HCT116 (cell line): Measurements from ENCODE around the gene CNTF. TPM values are rescaled to one million over a fixed set of nuclear protein-coding genes. Genes with fewer than 3 reads are reported as not detected.

Experiments
- ATAC-seq: fragments of 200-7000 bp; cut with Tn5 transposase; 2 replicates; pipeline ENCODE4 v1.9.1; 2020; ENCODE audit warnings: mild to moderate bottlenecking, moderate library complexity
- BruUV-seq: library from RNA; stranded (reverse); fragments of 400-500 nt; replicated peaks from 2 replicates; lab custom pipeline; 2021; lab: Mats Ljungman, UMichigan
- CTCF ChIA-PET: fragments of 300-600 bp; sonication (Branson Sonifier 250); formaldehyde crosslinking; loops from one replicate; lab custom pipeline; 2021; ENCODE audit warnings: antibody characterized with exemption; lab: Charles Lee
- POLR2A ChIA-PET: fragments of 300-600, 350-600 bp; sonication (Branson Sonifier 250); formaldehyde crosslinking; loops from one replicate; lab custom pipeline; 2021; ENCODE audit warnings: antibody characterized with exemption; lab: Charles Lee
- RAD21 ChIA-PET, 2 experiments: fragments of 300-600 bp; sonication (Branson Sonifier 250); formaldehyde crosslinking; loops; one replicate each; lab custom pipeline; 2023; ENCODE audit warnings: low total read pairs in 2 of 2; ENCODE audit not compliant: uncharacterized antibody in 2 of 2, unreplicated experiment in 2 of 2, low non-redundant PET in 1 of 2; lab: Charles Lee
- DNase-seq: peaks from one replicate; pipeline ENCODE4 v3.0.0-alpha.2; 2010; ENCODE audit warnings: low read depth, low spot score
- H2AFZ ChIP-seq: fragments of 200-600 bp; shearing (Covaris generic), sonication (generic); 2 replicates; pipeline ENCODE4 v1.6.1; 2017; ENCODE audit warnings: low read depth, mixed run types, mixed read lengths, antibody characterized with exemption, low read length; ENCODE audit not compliant: poor library complexity, severe bottlenecking
- H3K27ac ChIP-seq: 2 replicates; pipeline ENCODE4 v1.5.1; 2012; ENCODE audit warnings: low read depth, low read length
- H3K27me3 ChIP-seq: fragments of 200-600 bp; sonication (generic); 2 replicates; pipeline ENCODE4 v1.6.1; 2016; ENCODE audit warnings: mixed run types, low read length, mixed read lengths; ENCODE audit not compliant: insufficient read depth
- H3K36me3 ChIP-seq, 2 experiments: fragments of 200-500 bp in 1 of 2; fragments of 200-600 bp in 1 of 2; sonication (Bioruptor generic) in 1 of 2; sonication (generic) in 1 of 2; 2 replicates each; pipeline versions ENCODE4 v1.5.1 to v1.6.1; 2014 to 2016; ENCODE audit warnings: low read length in 2 of 2, inconsistent platforms in 1 of 2, mixed read lengths in 1 of 2, mixed run types in 1 of 2; ENCODE audit not compliant: insufficient read depth in 2 of 2, control insufficient read depth in 1 of 2
- H3K4me1 ChIP-seq, 2 experiments: fragments of 200-600 bp in 1 of 2; sonication (generic) in 1 of 2; 2 replicates each; pipeline versions ENCODE4 v1.5.1 to v1.6.1; 2012 to 2017; ENCODE audit warnings: low read length in 2 of 2, inconsistent platforms in 1 of 2, mild to moderate bottlenecking in 1 of 2, mixed read lengths in 1 of 2, mixed run types in 1 of 2, moderate library complexity in 1 of 2; ENCODE audit not compliant: insufficient read depth in 2 of 2, control insufficient read depth in 1 of 2
- H3K4me2 ChIP-seq: fragments of 200-600 bp; sonication (generic); 2 replicates; pipeline ENCODE4 v1.6.1; 2017; ENCODE audit warnings: mixed run types, low read length, mixed read lengths
- H3K4me3 ChIP-seq, 2 experiments: fragments of 200-600 bp in 1 of 2; sonication (generic) in 1 of 2; replicated peaks in 1 of 2; 2 replicates each; pipeline ENCODE4 v1.5.1; 2011 to 2016; ENCODE audit warnings: low read length in 2 of 2, control low read depth in 1 of 2, low read depth in 1 of 2, mild to moderate bottlenecking in 1 of 2, mixed read lengths in 1 of 2, mixed run types in 1 of 2
- H3K79me2 ChIP-seq: fragments of 200-600 bp; sonication (generic); 2 replicates; pipeline ENCODE4 v1.6.1; 2017; ENCODE audit warnings: mild to moderate bottlenecking, mixed run types, low read length, moderate library complexity, mixed read lengths; ENCODE audit not compliant: insufficient read depth
- H3K9ac ChIP-seq: fragments of 200-600 bp; sonication (generic); 2 replicates; pipeline ENCODE4 v1.6.1; 2016; ENCODE audit warnings: low read length, mixed read lengths
- H3K9me2 ChIP-seq: fragments of 200-600 bp; sonication (generic), shearing (Covaris generic); 2 replicates; pipeline ENCODE4 v1.6.1; 2017; ENCODE audit warnings: mixed run types, mild to moderate bottlenecking, moderate library complexity; ENCODE audit not compliant: insufficient read depth
- H3K9me3 ChIP-seq, 2 experiments: fragments of 200-500 bp in 1 of 2; fragments of 200-600 bp in 1 of 2; sonication (Bioruptor generic) in 1 of 2; sonication (generic) in 1 of 2; 2 replicates each; pipeline ENCODE4 v1.6.1; 2014 to 2017; ENCODE audit warnings: low read length in 2 of 2, mixed read lengths in 2 of 2, inconsistent platforms in 1 of 2, low read depth in 1 of 2, mild to moderate bottlenecking in 1 of 2, mixed run types in 1 of 2, moderate library complexity in 1 of 2; ENCODE audit not compliant: control insufficient read depth in 1 of 2, insufficient read depth in 1 of 2
- H4K20me1 ChIP-seq: fragments of 200-600 bp; sonication (generic), shearing (Covaris generic); 2 replicates; pipeline ENCODE4 v1.6.1; 2017; ENCODE audit warnings: mixed run types, mild to moderate bottlenecking, moderate library complexity; ENCODE audit not compliant: insufficient read depth
- ATF3 ChIP-seq: IDR thresholded peaks from 2 replicates; pipeline ENCODE4 v1.6.1; 2012
- CBX3 ChIP-seq: IDR thresholded peaks from 2 replicates; pipeline ENCODE4 v1.6.1; 2012; ENCODE audit warnings: low read depth
- CEBPB ChIP-seq: IDR thresholded peaks from 2 replicates; pipeline ENCODE4 v1.6.1; 2012; ENCODE audit warnings: low read depth
- EGR1 ChIP-seq: IDR thresholded peaks from 2 replicates; pipeline ENCODE4 v1.6.1; 2012; ENCODE audit warnings: low read depth
- ELF1 ChIP-seq: IDR thresholded peaks from 2 replicates; pipeline ENCODE4 v1.6.1; 2012; ENCODE audit warnings: low read depth, borderline replicate concordance
- FOSL1 ChIP-seq: IDR thresholded peaks from 2 replicates; pipeline ENCODE4 v1.6.1; 2012; ENCODE audit warnings: low read depth
- JUND ChIP-seq: IDR thresholded peaks from 2 replicates; pipeline ENCODE4 v1.6.1; 2012
- POLR2AphosphoS5 ChIP-seq: IDR thresholded peaks from 2 replicates; pipeline ENCODE4 v1.6.1; 2011; ENCODE audit warnings: mild to moderate bottlenecking, low read depth, low read length, moderate library complexity
- RAD21 ChIP-seq: IDR thresholded peaks from 2 replicates; pipeline ENCODE4 v1.6.1; 2012; ENCODE audit warnings: low read depth, mild to moderate bottlenecking
- SIN3A ChIP-seq: IDR thresholded peaks from 2 replicates; pipeline ENCODE4 v1.6.1; 2012; ENCODE audit warnings: low read depth
- SP1 ChIP-seq: IDR thresholded peaks from 2 replicates; pipeline ENCODE4 v1.6.1; 2012; ENCODE audit warnings: low read depth
- SRF ChIP-seq: IDR thresholded peaks from 2 replicates; pipeline ENCODE4 v1.6.1; 2012; ENCODE audit warnings: low read depth
- TCF7L2 ChIP-seq: IDR thresholded peaks from 2 replicates; pipeline ENCODE4 v1.7.0; 2011; ENCODE audit warnings: borderline replicate concordance, inconsistent platforms; ENCODE audit not compliant: insufficient read depth, insufficient read length; ENCODE audit errors: extremely low read depth
- ZFX ChIP-seq: fragments of 450-650 bp; IDR thresholded peaks from 2 replicates; pipeline ENCODE4 v1.6.1; 2017
- intact Hi-C: fragments of 100-400 bp; cut with micrococcal nuclease; formaldehyde crosslinking; loops from 2 replicates; pipeline ENCODE4 v1.10.0; 2022
- total RNA-seq: library from RNA; stranded (reverse); gene quantifications from one replicate; pipeline ENCODE4 v1.2.1, GENCODE V29; 2021; ENCODE audit not compliant: unreplicated experiment
- TF ChIP-seq, protein P1 (sequence below): IDR thresholded peaks from 2 replicates; pipeline ENCODE4 v1.6.1; 2012
- TF ChIP-seq, protein P2 (sequence below): IDR thresholded peaks from 2 replicates; pipeline ENCODE4 v1.6.1; 2011; ENCODE audit warnings: mild to moderate bottlenecking, low read length, moderate library complexity; ENCODE audit not compliant: insufficient replicate concordance; ENCODE audit errors: extremely low read depth
- TF ChIP-seq, protein P3 (sequence below): IDR thresholded peaks from 2 replicates; pipeline ENCODE4 v1.6.1; 2012; ENCODE audit warnings: low read depth

The CNTF gene
- total RNA-seq, 1 experiment from 2014 or later = 2.3 TPM

- POLR2A ChIA-PET = no interaction called here
These were observed 25.4 kb downstream of the CNTF start for GRCh38 chr11:58647866-58648265.

GRCh38 chr11:58649623-58650022 lies 27.2 kb downstream of the CNTF start:
- no peaks in the 10 kb centered on the region for H3K9me3 ChIP-seq
- H3K4me1 ChIP-seq = peaks cover 0 to 5% of the 10 kb centered on the region in 2 experiments; a peak in 3 of 4 replicates
- ATAC-seq (no peak), DNase-seq (no peak)
- intact Hi-C loops = loop anchor here (10.0 kb wide), 1 partner anchor 405 kb away; no protein-coding TSS in a partner anchor
- TF ChIP-seq, protein P1, sequence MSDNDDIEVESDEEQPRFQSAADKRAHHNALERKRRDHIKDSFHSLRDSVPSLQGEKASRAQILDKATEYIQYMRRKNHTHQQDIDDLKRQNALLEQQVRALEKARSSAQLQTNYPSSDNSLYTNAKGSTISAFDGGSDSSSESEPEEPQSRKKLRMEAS = no peak
- TF ChIP-seq CBX3 = no peak
- no peak for TF ChIP-seq CEBPB
- TF ChIP-seq ZFX = no peak
- TF ChIP-seq RAD21 = no peak
- TF ChIP-seq EGR1 = no peak
- no peak for TF ChIP-seq TCF7L2
- no peak for TF ChIP-seq SP1
- TF ChIP-seq JUND = no peak
- TF ChIP-seq SIN3A = no peak
- no peak for TF ChIP-seq SRF
- TF ChIP-seq, protein P2, sequence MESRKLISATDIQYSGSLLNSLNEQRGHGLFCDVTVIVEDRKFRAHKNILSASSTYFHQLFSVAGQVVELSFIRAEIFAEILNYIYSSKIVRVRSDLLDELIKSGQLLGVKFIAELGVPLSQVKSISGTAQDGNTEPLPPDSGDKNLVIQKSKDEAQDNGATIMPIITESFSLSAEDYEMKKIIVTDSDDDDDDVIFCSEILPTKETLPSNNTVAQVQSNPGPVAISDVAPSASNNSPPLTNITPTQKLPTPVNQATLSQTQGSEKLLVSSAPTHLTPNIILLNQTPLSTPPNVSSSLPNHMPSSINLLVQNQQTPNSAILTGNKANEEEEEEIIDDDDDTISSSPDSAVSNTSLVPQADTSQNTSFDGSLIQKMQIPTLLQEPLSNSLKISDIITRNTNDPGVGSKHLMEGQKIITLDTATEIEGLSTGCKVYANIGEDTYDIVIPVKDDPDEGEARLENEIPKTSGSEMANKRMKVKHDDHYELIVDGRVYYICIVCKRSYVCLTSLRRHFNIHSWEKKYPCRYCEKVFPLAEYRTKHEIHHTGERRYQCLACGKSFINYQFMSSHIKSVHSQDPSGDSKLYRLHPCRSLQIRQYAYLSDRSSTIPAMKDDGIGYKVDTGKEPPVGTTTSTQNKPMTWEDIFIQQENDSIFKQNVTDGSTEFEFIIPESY = no peak
- no peak for TF ChIP-seq FOSL1
- TF ChIP-seq, protein P3, sequence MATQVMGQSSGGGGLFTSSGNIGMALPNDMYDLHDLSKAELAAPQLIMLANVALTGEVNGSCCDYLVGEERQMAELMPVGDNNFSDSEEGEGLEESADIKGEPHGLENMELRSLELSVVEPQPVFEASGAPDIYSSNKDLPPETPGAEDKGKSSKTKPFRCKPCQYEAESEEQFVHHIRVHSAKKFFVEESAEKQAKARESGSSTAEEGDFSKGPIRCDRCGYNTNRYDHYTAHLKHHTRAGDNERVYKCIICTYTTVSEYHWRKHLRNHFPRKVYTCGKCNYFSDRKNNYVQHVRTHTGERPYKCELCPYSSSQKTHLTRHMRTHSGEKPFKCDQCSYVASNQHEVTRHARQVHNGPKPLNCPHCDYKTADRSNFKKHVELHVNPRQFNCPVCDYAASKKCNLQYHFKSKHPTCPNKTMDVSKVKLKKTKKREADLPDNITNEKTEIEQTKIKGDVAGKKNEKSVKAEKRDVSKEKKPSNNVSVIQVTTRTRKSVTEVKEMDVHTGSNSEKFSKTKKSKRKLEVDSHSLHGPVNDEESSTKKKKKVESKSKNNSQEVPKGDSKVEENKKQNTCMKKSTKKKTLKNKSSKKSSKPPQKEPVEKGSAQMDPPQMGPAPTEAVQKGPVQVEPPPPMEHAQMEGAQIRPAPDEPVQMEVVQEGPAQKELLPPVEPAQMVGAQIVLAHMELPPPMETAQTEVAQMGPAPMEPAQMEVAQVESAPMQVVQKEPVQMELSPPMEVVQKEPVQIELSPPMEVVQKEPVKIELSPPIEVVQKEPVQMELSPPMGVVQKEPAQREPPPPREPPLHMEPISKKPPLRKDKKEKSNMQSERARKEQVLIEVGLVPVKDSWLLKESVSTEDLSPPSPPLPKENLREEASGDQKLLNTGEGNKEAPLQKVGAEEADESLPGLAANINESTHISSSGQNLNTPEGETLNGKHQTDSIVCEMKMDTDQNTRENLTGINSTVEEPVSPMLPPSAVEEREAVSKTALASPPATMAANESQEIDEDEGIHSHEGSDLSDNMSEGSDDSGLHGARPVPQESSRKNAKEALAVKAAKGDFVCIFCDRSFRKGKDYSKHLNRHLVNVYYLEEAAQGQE = no peak
- TF ChIP-seq ELF1 = no peak
- POLR2A ChIA-PET = no interaction called here
- no peak overlapping the region for H3K4me2 ChIP-seq
- no peaks in the 10 kb centered on the region for H4K20me1 ChIP-seq
- H3K36me3 ChIP-seq = no peaks in the 10 kb centered on the region
- H3K4me3 ChIP-seq = no peak overlapping the region
- no peak overlapping the region for H3K9ac ChIP-seq
- H2AFZ ChIP-seq = no peak overlapping the region
- RAD21 ChIA-PET = no interaction called here
- BruUV-seq = no TSS peak
- H3K9me2 ChIP-seq = no peaks in the 10 kb centered on the region
- no peaks in the 10 kb centered on the region for H3K79me2 ChIP-seq
- CTCF ChIA-PET = interaction anchor here (1.0 kb wide), 1 partner anchor 20 kb away, joined by 3 read pairs; no protein-coding TSS in a partner anchor
- no peak overlapping the region for H3K27ac ChIP-seq
- H3K27me3 ChIP-seq = no peaks in the 10 kb centered on the region

More at GRCh38 chr11:58647866-58648265, 25.4 kb downstream of the CNTF start:
- no peak overlapping the region for H3K27ac ChIP-seq
- H4K20me1 ChIP-seq = no peaks in the 10 kb centered on the region
- no peaks in the 10 kb centered on the region for H3K9me2 ChIP-seq
- no peak overlapping the region for H3K4me3 ChIP-seq
- no peaks in the 10 kb centered on the region for H3K9me3 ChIP-seq
- no peaks in the 10 kb centered on the region for H3K27me3 ChIP-seq
- H3K9ac ChIP-seq = no peak overlapping the region
- BruUV-seq = no TSS peak
- no peak overlapping the region for H3K4me2 ChIP-seq
- H2AFZ ChIP-seq = no peak overlapping the region
- no peak for ATAC-seq
- TF ChIP-seq ATF3 (no peak), POLR2AphosphoS5 (no peak)
- H3K36me3 ChIP-seq = no peaks in the 10 kb centered on the region
- intact Hi-C loops = no loop called here
- no peaks in the 10 kb centered on the region for H3K4me1 ChIP-seq
- no peak for DNase-seq
- ChIA-PET CTCF (no interaction called here), RAD21 (no interaction called here)
- H3K79me2 ChIP-seq = no peaks in the 10 kb centered on the region
